Vagina (tissue), 2 donors: Measurements from ENCODE around the gene BRD2. TPM values are rescaled to one million over a fixed set of nuclear protein-coding genes. Genes with fewer than 3 reads are reported as not detected.

Source experiments
- DNase-seq, 2 donors: peaks; one replicate each; pipeline ENCODE4 v3.0.0-alpha.2; 2017; ENCODE audit errors: extremely low spot score in 2 of 2
- H3K27ac ChIP-seq: fragments of 200-600 bp; sonication (generic); one replicate; pipeline ENCODE4 v1.5.1; 2019
- H3K27me3 ChIP-seq: fragments of 200-600 bp; sonication (generic); one replicate; pipeline ENCODE4 v1.5.1; 2019
- H3K36me3 ChIP-seq, 2 donors: fragments of 200-600 bp; sonication (generic); one replicate each; pipeline ENCODE4 v1.5.1; 2017 to 2019
- H3K4me1 ChIP-seq: fragments of 200-600 bp; sonication (generic); one replicate; pipeline ENCODE4 v1.5.1; 2019
- H3K4me3 ChIP-seq, 2 donors: fragments of 200-600 bp; sonication (generic); 1 replicate in 1 of 2; 2 replicates in 1 of 2; pipeline ENCODE4 v1.5.1; 2016 to 2019
- H3K9me3 ChIP-seq: fragments of 200-600 bp; sonication (generic); one replicate; pipeline ENCODE4 v1.5.1; 2019
- POLR2A ChIP-seq, 2 donors: fragments of 450-650 bp; IDR thresholded peaks; one replicate each; pipeline ENCODE4 v1.6.1; 2017; ENCODE audit warnings: antibody characterized with exemption in 2 of 2, mild to moderate bottlenecking in 2 of 2, moderate library complexity in 2 of 2
- POLR2AphosphoS5 ChIP-seq, 2 donors: sonication (generic); formaldehyde crosslinking; IDR thresholded peaks; one replicate each; pipeline ENCODE4 v1.9.0; 2017; ENCODE audit warnings: antibody characterized with exemption in 2 of 2, mild to moderate bottlenecking in 2 of 2, low read depth in 1 of 2; ENCODE audit not compliant: insufficient read depth in 1 of 2
- intact Hi-C: fragments of 100-400 bp; cut with DNase I; formaldehyde crosslinking; loops from one replicate; pipeline ENCODE4 v1.15.1; 2023
- total RNA-seq: library from RNA; depleted of rRNA; stranded (reverse); fragments of >200 nt; gene quantifications from one replicate; pipeline ENCODE4 v1.2.3, GENCODE V29; 2016
- TF ChIP-seq, protein P1 (sequence below), 3 experiments: fragments of 450-650 bp in 2 of 3; fragments of 200-600 bp in 1 of 3; sonication (generic) in 1 of 3; IDR thresholded peaks; one replicate each; pipeline ENCODE4 v1.5.1; 2017 to 2019; ENCODE audit warnings: antibody characterized with exemption in 3 of 3, mild to moderate bottlenecking in 2 of 3, moderate library complexity in 2 of 3

The BRD2 gene
- total RNA-seq, 1 donor from 2014 or later, result 125 TPM

DNA sequence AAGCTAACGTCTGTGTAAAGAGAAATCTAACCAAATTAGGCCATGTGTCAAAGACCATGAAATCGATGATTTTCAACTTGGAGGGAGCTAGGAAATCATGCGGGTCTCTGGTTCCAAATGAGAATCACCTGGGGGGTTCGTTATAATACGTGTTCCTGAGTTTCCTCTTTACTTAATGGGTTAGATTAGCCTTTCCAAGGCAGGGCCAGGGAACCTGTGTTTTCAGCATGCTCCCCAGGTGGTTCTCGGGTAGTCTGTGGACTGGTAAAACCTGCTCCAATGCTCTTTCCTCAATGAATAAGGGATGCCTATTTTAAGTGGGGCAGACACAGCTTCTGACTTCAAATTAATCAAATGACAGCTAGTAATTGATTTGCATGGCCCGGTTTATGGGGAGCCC, 42.0 kb downstream of the BRD2 start:
- no peak overlapping the region for H3K4me3 ChIP-seq
- intact Hi-C loops, result no loop called here
- TF ChIP-seq POLR2A (IDR thresholded peaks at IDR 0.05), result no peak
- TF ChIP-seq, protein P1, sequence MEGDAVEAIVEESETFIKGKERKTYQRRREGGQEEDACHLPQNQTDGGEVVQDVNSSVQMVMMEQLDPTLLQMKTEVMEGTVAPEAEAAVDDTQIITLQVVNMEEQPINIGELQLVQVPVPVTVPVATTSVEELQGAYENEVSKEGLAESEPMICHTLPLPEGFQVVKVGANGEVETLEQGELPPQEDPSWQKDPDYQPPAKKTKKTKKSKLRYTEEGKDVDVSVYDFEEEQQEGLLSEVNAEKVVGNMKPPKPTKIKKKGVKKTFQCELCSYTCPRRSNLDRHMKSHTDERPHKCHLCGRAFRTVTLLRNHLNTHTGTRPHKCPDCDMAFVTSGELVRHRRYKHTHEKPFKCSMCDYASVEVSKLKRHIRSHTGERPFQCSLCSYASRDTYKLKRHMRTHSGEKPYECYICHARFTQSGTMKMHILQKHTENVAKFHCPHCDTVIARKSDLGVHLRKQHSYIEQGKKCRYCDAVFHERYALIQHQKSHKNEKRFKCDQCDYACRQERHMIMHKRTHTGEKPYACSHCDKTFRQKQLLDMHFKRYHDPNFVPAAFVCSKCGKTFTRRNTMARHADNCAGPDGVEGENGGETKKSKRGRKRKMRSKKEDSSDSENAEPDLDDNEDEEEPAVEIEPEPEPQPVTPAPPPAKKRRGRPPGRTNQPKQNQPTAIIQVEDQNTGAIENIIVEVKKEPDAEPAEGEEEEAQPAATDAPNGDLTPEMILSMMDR (IDR thresholded peaks at IDR 0.05), result no peak
- no peak for TF ChIP-seq POLR2AphosphoS5 (IDR thresholded peaks at IDR 0.05; ENCODE audit: insufficient read depth in 1 of 2, low read depth in 1 of 2)
- H3K27ac ChIP-seq, result no peak overlapping the region
- no peak for DNase-seq
- H3K9me3 ChIP-seq, result no peaks in the 10 kb centered on the region
- H3K36me3 ChIP-seq, result no peaks in the 10 kb centered on the region
- peaks cover 6% of the 10 kb centered on the region for H3K4me1 ChIP-seq
- H3K27me3 ChIP-seq, result no peaks in the 10 kb centered on the region

DNA sequence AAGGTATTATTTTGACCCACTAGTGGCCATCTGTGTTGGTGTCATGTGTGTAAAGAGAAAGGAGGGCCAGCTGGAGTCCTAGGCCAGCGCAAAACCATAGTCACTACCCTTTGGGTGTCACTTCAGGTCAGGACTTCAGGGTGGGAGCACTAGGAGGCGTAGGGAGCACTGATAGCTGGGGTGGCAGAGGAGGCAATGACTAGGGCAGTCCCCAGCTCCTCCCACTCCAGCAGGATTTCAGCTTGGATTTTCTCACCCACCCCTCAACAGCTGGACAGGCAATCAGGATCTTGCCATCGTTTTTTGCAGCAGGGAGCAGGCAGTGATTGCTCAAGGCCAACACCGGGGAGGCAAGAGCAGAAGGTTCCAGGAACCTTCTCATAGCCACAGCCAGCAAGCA, 45.2 kb downstream of the BRD2 start:
- Histone ChIP-seq H3K4me3 (no peak overlapping the region), H3K9me3 (no peaks in the 10 kb centered on the region), H3K4me1 (peaks cover 10% of the 10 kb centered on the region), H3K27me3 (no peaks in the 10 kb centered on the region), H3K36me3 (no peaks in the 10 kb centered on the region), H3K27ac (no peak overlapping the region)
- intact Hi-C loops, result loop anchor here (2.0 kb wide), 1 partner anchor 67 kb away; no protein-coding TSS in a partner anchor
- no peak for DNase-seq
- TF ChIP-seq, protein P1 (IDR thresholded peaks at IDR 0.05), result no peak
- no peak for TF ChIP-seq POLR2A (IDR thresholded peaks at IDR 0.05)

DNA sequence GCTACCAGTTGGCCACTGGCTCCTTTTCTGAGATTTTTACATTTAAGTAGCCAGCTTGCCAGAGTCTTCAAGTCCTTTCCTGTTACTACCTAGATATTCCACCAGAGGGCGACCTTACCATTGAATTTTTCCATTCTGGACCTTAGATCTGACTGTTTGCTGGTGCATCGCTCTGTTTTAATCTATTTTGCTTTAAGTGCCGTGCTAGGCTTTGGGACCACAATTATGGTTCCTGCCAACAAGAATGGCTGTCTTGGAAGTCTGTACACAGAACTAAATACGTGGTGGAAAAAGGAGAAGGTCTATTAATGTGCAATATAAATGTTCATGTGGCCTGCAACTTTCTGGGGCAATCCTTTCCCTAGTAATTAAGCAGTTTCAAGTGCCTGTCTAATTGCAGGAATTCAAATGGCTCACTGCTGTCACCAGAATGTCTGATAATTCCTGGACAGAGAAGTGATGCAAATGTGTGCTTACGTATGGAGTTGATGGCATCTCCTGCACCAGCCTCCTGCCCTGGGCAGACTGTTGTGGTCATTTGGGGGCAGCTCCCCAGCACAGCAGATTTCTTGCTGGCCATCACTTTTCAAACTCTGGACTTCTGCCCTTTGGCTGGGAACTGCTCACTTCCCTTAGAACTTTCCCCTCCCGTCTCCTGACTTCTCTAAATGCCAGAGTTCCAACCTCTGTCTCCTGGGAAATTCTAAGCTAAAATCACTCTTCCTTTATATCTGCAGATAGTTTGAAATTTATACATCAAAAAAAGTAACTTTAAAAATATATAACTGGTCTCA, 46.6 kb downstream of the BRD2 start:
- no peak for DNase-seq
- Histone ChIP-seq H3K9me3 (no peaks in the 10 kb centered on the region), H3K36me3 (no peaks in the 10 kb centered on the region), H3K4me3 (no peak overlapping the region), H3K27me3 (no peaks in the 10 kb centered on the region), H3K4me1 (peaks cover 16% of the 10 kb centered on the region), H3K27ac (peak overlapping the region; percentile 35)
- TF ChIP-seq POLR2AphosphoS5 (IDR thresholded peaks at IDR 0.05; ENCODE audit: insufficient read depth in 1 of 2, low read depth in 1 of 2) (peak in 1 of 2 donors; percentile 42), POLR2A (IDR thresholded peaks at IDR 0.05) (no peak)
- TF ChIP-seq, protein P1 (IDR thresholded peaks at IDR 0.05), result peak; percentile 78 to 81 (median 79)
- intact Hi-C loops, result loop anchor here (2.0 to 5.0 kb wide), 2 partner anchors 66 to 232 kb away; no protein-coding TSS in a partner anchor

DNA sequence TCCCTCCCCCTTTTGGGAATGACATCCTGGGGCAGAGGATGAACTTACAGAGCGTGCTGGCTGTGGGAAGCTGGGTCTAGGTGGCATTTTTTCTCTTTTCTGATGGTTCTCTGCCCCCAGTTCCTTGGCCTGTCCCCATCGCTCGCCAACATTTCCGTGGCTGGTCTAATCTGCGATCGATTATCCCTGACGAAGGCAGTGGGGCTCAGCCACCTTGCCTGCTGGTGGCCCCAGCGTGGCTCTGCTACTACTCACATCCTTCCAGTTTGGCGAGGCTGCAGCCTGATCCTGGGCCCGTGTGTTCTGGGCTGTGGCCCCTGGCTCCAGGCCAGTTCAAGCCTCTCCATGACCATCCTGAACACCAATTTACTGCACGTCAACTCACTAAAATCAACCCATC, 47.4 kb downstream of the BRD2 start:
- no peaks in the 10 kb centered on the region for H3K36me3 ChIP-seq
- H3K4me3 ChIP-seq, result no peak overlapping the region
- H3K9me3 ChIP-seq, result no peaks in the 10 kb centered on the region
- intact Hi-C loops, result loop anchor here (2.0 to 5.0 kb wide), 2 partner anchors 65 to 232 kb away; no protein-coding TSS in a partner anchor
- TF ChIP-seq POLR2A (IDR thresholded peaks at IDR 0.05), result no peak
- TF ChIP-seq POLR2AphosphoS5 (IDR thresholded peaks at IDR 0.05; ENCODE audit: insufficient read depth in 1 of 2, low read depth in 1 of 2), result no peak
- TF ChIP-seq, protein P1 (IDR thresholded peaks at IDR 0.05), result no peak
- peak overlapping the region; percentile 35 for H3K27ac ChIP-seq
- DNase-seq, result no peak
- peaks cover 17% of the 10 kb centered on the region for H3K4me1 ChIP-seq
- H3K27me3 ChIP-seq, result no peaks in the 10 kb centered on the region

DNA sequence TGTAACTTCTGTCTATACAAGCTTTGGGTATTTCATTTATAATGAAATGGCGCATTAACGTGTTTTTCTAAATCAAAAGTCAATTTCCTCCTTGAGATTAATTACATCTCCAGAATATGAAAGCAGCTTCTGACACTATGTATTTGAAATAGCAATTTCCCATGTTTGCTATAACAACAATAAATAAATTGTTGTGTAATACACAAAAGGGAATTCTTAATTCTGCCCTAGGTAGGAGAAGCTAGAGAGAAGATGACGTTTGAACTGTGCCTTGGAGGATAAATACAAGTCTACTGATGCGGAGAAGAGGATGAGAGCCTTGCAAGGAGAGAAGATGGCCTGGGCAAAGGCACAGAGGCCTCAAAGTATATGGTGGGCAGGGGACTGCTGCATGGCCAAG, 48.6 kb downstream of the BRD2 start:
- intact Hi-C loops, result loop anchor here (5.0 kb wide), 1 partner anchor 230 kb away; no protein-coding TSS in a partner anchor

More for the DNA sequence above, 48.6 kb downstream of the BRD2 start:
- Histone ChIP-seq H3K36me3 (no peaks in the 10 kb centered on the region), H3K4me3 (no peak overlapping the region), H3K4me1 (peaks cover 17% of the 10 kb centered on the region), H3K27me3 (no peaks in the 10 kb centered on the region), H3K9me3 (no peaks in the 10 kb centered on the region), H3K27ac (no peak overlapping the region)
- no peak for DNase-seq
- no peak for TF ChIP-seq POLR2AphosphoS5 (IDR thresholded peaks at IDR 0.05; ENCODE audit: insufficient read depth in 1 of 2, low read depth in 1 of 2)
